Measurements from ENCODE around the gene PTBP2.

PTBP2 gene

DNA sequence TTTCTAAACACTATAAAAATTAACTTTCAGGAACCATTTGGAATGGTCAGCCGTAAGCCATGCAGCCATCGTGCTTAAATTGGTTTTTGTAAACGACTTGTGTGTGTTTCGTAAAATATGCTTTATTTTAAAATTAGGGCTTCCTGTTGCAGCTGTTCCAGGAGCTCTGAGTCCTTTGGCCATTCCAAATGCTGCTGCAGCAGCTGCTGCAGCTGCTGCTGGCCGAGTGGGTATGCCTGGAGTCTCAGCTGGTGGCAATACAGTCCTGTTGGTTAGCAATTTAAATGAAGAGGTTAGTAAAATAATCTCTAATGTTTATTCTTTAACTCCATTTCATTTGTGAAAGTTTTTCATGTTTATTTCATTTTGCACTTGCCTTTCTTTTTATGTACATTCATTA is 83.1 kb downstream of the PTBP2 start:
- no peak overlapping the region for H3K27ac ChIP-seq (ENCODE audit: low read depth, low read length)
- no peaks in the 10 kb centered on the region for H3K9me3 ChIP-seq (ENCODE audit: insufficient read depth, low read length)
- H3K4me2 ChIP-seq (ENCODE audit: low read depth, low read length, poor library complexity, severe bottlenecking) = no peak overlapping the region
- no peaks in the 10 kb centered on the region for H3K9me2 ChIP-seq (replicated peaks; ENCODE audit: insufficient read depth, low read length)
- no peaks in the 10 kb centered on the region for H3K27me3 ChIP-seq (ENCODE audit: low read length)
- H4K20me1 ChIP-seq (ENCODE audit: low read depth, low read length) = no peaks in the 10 kb centered on the region
- no peaks in the 10 kb centered on the region for H3F3A ChIP-seq (ENCODE audit: insufficient read depth)
- H3K9ac ChIP-seq (ENCODE audit: low read length) = no peak overlapping the region
- peaks cover 17% of the 10 kb centered on the region for H3K36me3 ChIP-seq (ENCODE audit: low read length)
- H3K4me3 ChIP-seq (ENCODE audit: insufficient read depth, low read length, poor library complexity, severe bottlenecking) = no peak overlapping the region
- TF ChIP-seq, protein P1, sequence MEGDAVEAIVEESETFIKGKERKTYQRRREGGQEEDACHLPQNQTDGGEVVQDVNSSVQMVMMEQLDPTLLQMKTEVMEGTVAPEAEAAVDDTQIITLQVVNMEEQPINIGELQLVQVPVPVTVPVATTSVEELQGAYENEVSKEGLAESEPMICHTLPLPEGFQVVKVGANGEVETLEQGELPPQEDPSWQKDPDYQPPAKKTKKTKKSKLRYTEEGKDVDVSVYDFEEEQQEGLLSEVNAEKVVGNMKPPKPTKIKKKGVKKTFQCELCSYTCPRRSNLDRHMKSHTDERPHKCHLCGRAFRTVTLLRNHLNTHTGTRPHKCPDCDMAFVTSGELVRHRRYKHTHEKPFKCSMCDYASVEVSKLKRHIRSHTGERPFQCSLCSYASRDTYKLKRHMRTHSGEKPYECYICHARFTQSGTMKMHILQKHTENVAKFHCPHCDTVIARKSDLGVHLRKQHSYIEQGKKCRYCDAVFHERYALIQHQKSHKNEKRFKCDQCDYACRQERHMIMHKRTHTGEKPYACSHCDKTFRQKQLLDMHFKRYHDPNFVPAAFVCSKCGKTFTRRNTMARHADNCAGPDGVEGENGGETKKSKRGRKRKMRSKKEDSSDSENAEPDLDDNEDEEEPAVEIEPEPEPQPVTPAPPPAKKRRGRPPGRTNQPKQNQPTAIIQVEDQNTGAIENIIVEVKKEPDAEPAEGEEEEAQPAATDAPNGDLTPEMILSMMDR (IDR thresholded peaks at IDR 0.05; ENCODE audit: insufficient read depth, low read length, poor library complexity, severe bottlenecking) = no peak
- TF ChIP-seq EZH2phosphoT487 (conservative IDR thresholded peaks at IDR 0.05; ENCODE audit: low read length) = no peak
- H2AFZ ChIP-seq (ENCODE audit: low read depth, low read length, severe bottlenecking) = no peak overlapping the region
- no peaks in the 10 kb centered on the region for H3K79me2 ChIP-seq (ENCODE audit: insufficient read depth, low read length)

- Histone ChIP-seq H3F3A (ENCODE audit: insufficient read depth) (no peaks in the 10 kb centered on the region), H3K4me3 (ENCODE audit: insufficient read depth, low read length, poor library complexity, severe bottlenecking) (no peak overlapping the region), H3K79me2 (ENCODE audit: insufficient read depth, low read length) (no peaks in the 10 kb centered on the region), H3K4me2 (ENCODE audit: low read depth, low read length, poor library complexity, severe bottlenecking) (no peak overlapping the region), H3K27me3 (ENCODE audit: low read length) (no peaks in the 10 kb centered on the region), H4K20me1 (ENCODE audit: low read depth, low read length) (no peaks in the 10 kb centered on the region), H3K9me2 (replicated peaks; ENCODE audit: insufficient read depth, low read length) (no peaks in the 10 kb centered on the region), H2AFZ (ENCODE audit: low read depth, low read length, severe bottlenecking) (no peak overlapping the region), H3K36me3 (ENCODE audit: low read length) (peaks cover 39% of the 10 kb centered on the region), H3K9ac (ENCODE audit: low read length) (no peak overlapping the region), H3K27ac (ENCODE audit: low read depth, low read length) (no peak overlapping the region), H3K9me3 (ENCODE audit: insufficient read depth, low read length) (no peaks in the 10 kb centered on the region)
- no peak for TF ChIP-seq EZH2phosphoT487 (conservative IDR thresholded peaks at IDR 0.05; ENCODE audit: low read length)
- TF ChIP-seq, protein P1 (IDR thresholded peaks at IDR 0.05; ENCODE audit: insufficient read depth, low read length, poor library complexity, severe bottlenecking) = no peak
Observed at GRCh38 chr1:96808191-96808590, 86.6 kb downstream of the PTBP2 start.

DNA sequence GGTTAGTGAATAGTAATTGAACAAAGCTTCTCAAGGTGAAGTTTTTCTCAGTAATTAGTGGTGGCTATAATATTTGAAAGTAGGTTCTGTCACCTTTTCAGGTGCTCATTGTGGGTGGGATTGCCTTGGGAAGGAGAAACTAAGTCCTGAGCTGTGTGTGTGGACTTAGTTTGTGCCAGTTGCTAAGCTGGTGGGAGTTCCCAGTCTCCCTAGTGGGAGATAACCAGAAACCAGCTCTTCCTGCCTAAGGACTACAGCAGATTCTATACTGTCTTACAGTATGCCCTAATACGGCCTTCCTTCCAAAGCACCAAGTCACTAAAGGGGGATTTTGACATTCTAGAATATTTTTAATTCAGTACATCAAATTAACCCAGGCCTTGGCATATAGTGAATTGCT is 94.3 kb downstream of the PTBP2 start:
- H3K4me3 ChIP-seq (ENCODE audit: insufficient read depth, low read length, poor library complexity, severe bottlenecking) = no peak overlapping the region
- no peaks in the 10 kb centered on the region for H3K27me3 ChIP-seq (ENCODE audit: low read length)
- H4K20me1 ChIP-seq (ENCODE audit: low read depth, low read length) = 0 out of 2 replicates have a peak, but pooled peaks cover 3% of the 10 kb centered on the region
- H2AFZ ChIP-seq (ENCODE audit: low read depth, low read length, severe bottlenecking) = no peak overlapping the region
- H3K4me2 ChIP-seq (ENCODE audit: low read depth, low read length, poor library complexity, severe bottlenecking) = no peak overlapping the region
- no peaks in the 10 kb centered on the region for H3K79me2 ChIP-seq (ENCODE audit: insufficient read depth, low read length)
- peaks cover 12% of the 10 kb centered on the region; the same call in 1 of the 2 replicates for H3F3A ChIP-seq (ENCODE audit: insufficient read depth)
- no peak overlapping the region for H3K9ac ChIP-seq (ENCODE audit: low read length)
- TF ChIP-seq EZH2phosphoT487 (conservative IDR thresholded peaks at IDR 0.05; ENCODE audit: low read length) = no peak
- TF ChIP-seq, protein P1 (IDR thresholded peaks at IDR 0.05; ENCODE audit: insufficient read depth, low read length, poor library complexity, severe bottlenecking) = no peak
- no peaks in the 10 kb centered on the region for H3K9me2 ChIP-seq (replicated peaks; ENCODE audit: insufficient read depth, low read length)
- no peaks in the 10 kb centered on the region for H3K9me3 ChIP-seq (ENCODE audit: insufficient read depth, low read length)
- H3K27ac ChIP-seq (ENCODE audit: low read depth, low read length) = no peak overlapping the region
- peaks cover 41% of the 10 kb centered on the region for H3K36me3 ChIP-seq (ENCODE audit: low read length)
